Lung (tissue), 12 donors: ENCODE results near the gene P4HB. TPM values are rescaled to one million over a fixed set of nuclear protein-coding genes. Genes with fewer than 3 reads are reported as not detected.
"Not testable (repeated sequence)": the region's sequence is repeated elsewhere in the genome, so short reads cannot be mapped to it uniquely, and the experiment has no call there.

ENCODE experiments used
- ATAC-seq: fragments of 200-7000 bp; cut with Tn5 transposase; one replicate; pipeline ENCODE4 v1.9.1; 2020; ENCODE audit warnings: moderate number of reproducible peaks; ENCODE audit not compliant: insufficient read depth, low FRiP score
- DNase-seq, 3 donors: peaks; one replicate each; pipeline ENCODE4 v3.0.0-alpha.2; 2013 to 2017
- H3K27ac ChIP-seq, 2 donors: one replicate each; pipeline ENCODE4 v1.5.1; 2013; ENCODE audit warnings: mild to moderate bottlenecking in 2 of 2, moderate library complexity in 2 of 2, control low read depth in 1 of 2, inconsistent platforms in 1 of 2, low read depth in 1 of 2, low read length in 1 of 2
- H3K27me3 ChIP-seq, 3 donors: one replicate each; pipeline ENCODE4 v1.5.1; 2013; ENCODE audit warnings: low read length in 2 of 3; ENCODE audit not compliant: control insufficient read depth in 3 of 3, insufficient read depth in 3 of 3
- H3K36me3 ChIP-seq, 4 donors: one replicate each; pipeline ENCODE4 v1.5.1; 2013; ENCODE audit warnings: low read length in 4 of 4, mild to moderate bottlenecking in 1 of 4, moderate library complexity in 1 of 4; ENCODE audit not compliant: control insufficient read depth in 4 of 4, insufficient read depth in 4 of 4
- H3K4me1 ChIP-seq, 5 donors: one replicate each; pipeline ENCODE4 v1.5.1; 2013; ENCODE audit warnings: low read length in 5 of 5, mild to moderate bottlenecking in 2 of 5, moderate library complexity in 1 of 5; ENCODE audit not compliant: control insufficient read depth in 5 of 5, insufficient read depth in 5 of 5
- H3K4me3 ChIP-seq: one replicate; pipeline ENCODE4 v1.5.1; 2013; ENCODE audit warnings: mild to moderate bottlenecking, control low read depth, moderate library complexity
- H3K9ac ChIP-seq, 2 donors: one replicate each; pipeline ENCODE4 v1.5.1; 2013; ENCODE audit warnings: low read length in 2 of 2, control low read depth in 1 of 2; ENCODE audit not compliant: insufficient read depth in 1 of 2
- H3K9me3 ChIP-seq, 4 donors: one replicate each; pipeline ENCODE4 v1.5.1; 2013; ENCODE audit warnings: low read length in 3 of 4, mild to moderate bottlenecking in 1 of 4, moderate library complexity in 1 of 4; ENCODE audit not compliant: control insufficient read depth in 4 of 4, insufficient read depth in 3 of 4
- CTCF ChIP-seq: IDR thresholded peaks from 2 replicates; pipeline ENCODE4 v1.5.1; 2012; ENCODE audit warnings: mild to moderate bottlenecking; ENCODE audit errors: control extremely low read depth, extremely low read depth
- WGBS, 2 donors: extraction: QIAGEN DNeasy Blood & Tissue Kit; methylation state at CpG; one replicate each; pipeline ENCODE4 v1.1.7; 2013; 5-methylcytosine and 5-hydroxymethylcytosine counted together
- polyA plus RNA-seq, 2 donors: library from polyadenylated mRNA; stranded (reverse); fragments of 200-250 nt; gene quantifications; one replicate each; pipeline ENCODE4 v1.2.1, GENCODE V29; 2013
- total RNA-seq, 2 donors: library from RNA; depleted of rRNA in 1 of 2; stranded (reverse); fragments of >200 nt in 1 of 2; gene quantifications; one replicate each; pipeline ENCODE4 v1.2.1, GENCODE V29; 2014 to 2021
- donor health status: control.
- donor health status: control.
- donor health status: Bipolar disorder and iron deficiency.
- donor health status: healthy.
- donor health status: DM: yes; HTN: yes; CAD: no.

The P4HB gene
- total and polyA plus RNA-seq, 4 donors, result 356 to 990 (median 779) TPM

- TF ChIP-seq CTCF, result no peak
- no peak overlapping the region for H3K9ac ChIP-seq
- H3K36me3 ChIP-seq, result peaks cover 4 to 41% (median 23%) of the 10 kb centered on the region in 4 donors
- DNase-seq, result peak in 2 of 3 donors; percentile 34 to 47
- no peak for ATAC-seq
- no peaks in the 10 kb centered on the region for H3K9me3 ChIP-seq
- WGBS, 2 donors, result 43 to 60% methylated on average over 40 of the region's 40 CpGs
- no peak overlapping the region for H3K4me3 ChIP-seq
- no peaks in the 10 kb centered on the region for H3K27me3 ChIP-seq
- H3K4me1 ChIP-seq, result peaks cover 0 to 4% (median 0%) of the 10 kb centered on the region in 5 donors
- H3K27ac ChIP-seq, result no peak overlapping the region
Measured at GRCh38 chr17:81840826-81841778, 19.2 kb downstream of the P4HB start.

- H3K36me3 ChIP-seq, result peaks cover 4 to 31% (median 14%) of the 10 kb centered on the region in 4 donors
- DNase-seq, H3K27ac ChIP-seq, H3K4me1 ChIP-seq, H3K4me3 ChIP-seq, H3K27me3 ChIP-seq, ATAC-seq, H3K9me3 ChIP-seq, H3K9ac ChIP-seq: not testable (repeated sequence)
- 93 to 98% methylated on average over 5 of the region's 5 CpGs for WGBS, 2 donors
Measured at GRCh38 chr17:81840059-81840458, 20.3 kb downstream of the P4HB start.

- H3K4me3 ChIP-seq, result no peak overlapping the region
- peaks cover 0 to 4% (median 0%) of the 10 kb centered on the region in 5 donors for H3K4me1 ChIP-seq
- DNase-seq (no peak), ATAC-seq (no peak)
- no peak overlapping the region for H3K9ac ChIP-seq
- peaks cover 4 to 23% (median 13%) of the 10 kb centered on the region in 4 donors for H3K36me3 ChIP-seq
- TF ChIP-seq CTCF, result no peak
- no peak overlapping the region for H3K27ac ChIP-seq
- WGBS, 2 donors, result 82 to 84% methylated on average over 15 of the region's 15 CpGs
- no peaks in the 10 kb centered on the region for H3K27me3 ChIP-seq
- no peaks in the 10 kb centered on the region for H3K9me3 ChIP-seq
Measured at GRCh38 chr17:81839301-81839700, 21.0 kb downstream of the P4HB start.

- no peak overlapping the region for H3K9ac ChIP-seq
- H3K4me1 ChIP-seq, result peaks cover 0 to 8% (median under 1%) of the 10 kb centered on the region in 5 donors
- no peak for TF ChIP-seq CTCF
- H3K36me3 ChIP-seq, result peaks cover 3 to 18% (median 8%) of the 10 kb centered on the region in 4 donors
- H3K4me3 ChIP-seq, result no peak overlapping the region
- no peak for ATAC-seq
- WGBS, 2 donors, result 44 to 45% methylated on average over 17 of the region's 17 CpGs
- H3K9me3 ChIP-seq, result no peaks in the 10 kb centered on the region
- no peak for DNase-seq
- no peaks in the 10 kb centered on the region for H3K27me3 ChIP-seq
- H3K27ac ChIP-seq, result no peak overlapping the region
Measured at GRCh38 chr17:81838753-81839255, 21.5 kb downstream of the P4HB start.
